ENCODE results near the gene PDE6C. TPM values are rescaled to one million over a fixed set of nuclear protein-coding genes. Genes with fewer than 3 reads are reported as not detected.

PDE6C gene
- total RNA-seq, 6 donors from 2014 or later: not detected

- Histone ChIP-seq H3K9me3 (no peaks in the 10 kb centered on the region), H3K4me1 (peaks cover 0 to 6% (median 4%) of the 10 kb centered on the region in 4 donors), H3K27ac (no peak overlapping the region), H3K27me3 (no peaks in the 10 kb centered on the region), H3K36me3 (no peaks in the 10 kb centered on the region), H3K4me3 (no peak overlapping the region)
- TF ChIP-seq, protein P1, sequence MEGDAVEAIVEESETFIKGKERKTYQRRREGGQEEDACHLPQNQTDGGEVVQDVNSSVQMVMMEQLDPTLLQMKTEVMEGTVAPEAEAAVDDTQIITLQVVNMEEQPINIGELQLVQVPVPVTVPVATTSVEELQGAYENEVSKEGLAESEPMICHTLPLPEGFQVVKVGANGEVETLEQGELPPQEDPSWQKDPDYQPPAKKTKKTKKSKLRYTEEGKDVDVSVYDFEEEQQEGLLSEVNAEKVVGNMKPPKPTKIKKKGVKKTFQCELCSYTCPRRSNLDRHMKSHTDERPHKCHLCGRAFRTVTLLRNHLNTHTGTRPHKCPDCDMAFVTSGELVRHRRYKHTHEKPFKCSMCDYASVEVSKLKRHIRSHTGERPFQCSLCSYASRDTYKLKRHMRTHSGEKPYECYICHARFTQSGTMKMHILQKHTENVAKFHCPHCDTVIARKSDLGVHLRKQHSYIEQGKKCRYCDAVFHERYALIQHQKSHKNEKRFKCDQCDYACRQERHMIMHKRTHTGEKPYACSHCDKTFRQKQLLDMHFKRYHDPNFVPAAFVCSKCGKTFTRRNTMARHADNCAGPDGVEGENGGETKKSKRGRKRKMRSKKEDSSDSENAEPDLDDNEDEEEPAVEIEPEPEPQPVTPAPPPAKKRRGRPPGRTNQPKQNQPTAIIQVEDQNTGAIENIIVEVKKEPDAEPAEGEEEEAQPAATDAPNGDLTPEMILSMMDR (IDR thresholded peaks at IDR 0.05): no peak
- no peak for TF ChIP-seq POLR2A (IDR thresholded peaks at IDR 0.05)
- no peak for TF ChIP-seq POLR2AphosphoS5 (IDR thresholded peaks at IDR 0.05)
- TF ChIP-seq EP300 (IDR thresholded peaks at IDR 0.05): no peak
- WGBS, 2 donors: 76 to 94% methylated on average over 7 of the region's 7 CpGs
- ATAC-seq (ENCODE audit: low FRiP score in 2 of 2): no peak
- DNase-seq: no peak
These were observed 17.8 kb upstream of the PDE6C start for GRCh38 chr10:93594518-93594917.

- Histone ChIP-seq H3K4me1 (peaks cover 2 to 8% (median 5%) of the 10 kb centered on the region in 4 donors), H3K27ac (no peak overlapping the region), H3K9me3 (no peaks in the 10 kb centered on the region), H3K27me3 (peaks cover 0 to 3% (median 0%) of the 10 kb centered on the region in 4 donors), H3K36me3 (no peaks in the 10 kb centered on the region), H3K4me3 (no peak overlapping the region)
- 68 to 85% methylated on average over 5 of the region's 5 CpGs for WGBS, 2 donors
- TF ChIP-seq EP300 (IDR thresholded peaks at IDR 0.05): no peak
- no peak for TF ChIP-seq POLR2A (IDR thresholded peaks at IDR 0.05)
- TF ChIP-seq POLR2AphosphoS5 (IDR thresholded peaks at IDR 0.05): no peak
- TF ChIP-seq, protein P1 (IDR thresholded peaks at IDR 0.05): no peak
- ATAC-seq (ENCODE audit: low FRiP score in 2 of 2) (peak in 1 of 2 donors; percentile 18), DNase-seq (no peak)
These were observed 16.8 kb upstream of the PDE6C start for GRCh38 chr10:93595378-93596161.

GRCh38 chr10:93596539-93596938 is 15.8 kb upstream of the PDE6C start:
- ATAC-seq (ENCODE audit: low FRiP score in 2 of 2) (peak in 1 of 2 donors; percentile 32), DNase-seq (no peak)
- Histone ChIP-seq H3K4me3 (no peak overlapping the region), H3K27me3 (peaks cover 0 to 12% (median 6%) of the 10 kb centered on the region in 4 donors), H3K27ac (no peak overlapping the region), H3K9me3 (no peaks in the 10 kb centered on the region), H3K4me1 (peaks cover 12 to 18% (median 15%) of the 10 kb centered on the region in 4 donors), H3K36me3 (no peaks in the 10 kb centered on the region)
- TF ChIP-seq EP300 (IDR thresholded peaks at IDR 0.05) (no peak), POLR2AphosphoS5 (IDR thresholded peaks at IDR 0.05) (no peak), POLR2A (IDR thresholded peaks at IDR 0.05) (no peak)
- TF ChIP-seq, protein P1 (IDR thresholded peaks at IDR 0.05): no peak
- WGBS, 2 donors: 93% methylated on average over 4 of the region's 4 CpGs

GRCh38 chr10:93597075-93597599 is 15.2 kb upstream of the PDE6C start:
- Histone ChIP-seq H3K4me1 (peaks cover 12 to 17% (median 15%) of the 10 kb centered on the region in 4 donors), H3K36me3 (no peaks in the 10 kb centered on the region), H3K27me3 (peaks cover 0 to 14% (median 6%) of the 10 kb centered on the region in 4 donors), H3K9me3 (no peaks in the 10 kb centered on the region), H3K27ac (no peak overlapping the region), H3K4me3 (no peak overlapping the region)
- WGBS, 2 donors: 85 to 100% methylated on average over 1 of the region's 1 CpG
- DNase-seq: no peak
- TF ChIP-seq POLR2A (IDR thresholded peaks at IDR 0.05) (no peak), POLR2AphosphoS5 (IDR thresholded peaks at IDR 0.05) (no peak), EP300 (IDR thresholded peaks at IDR 0.05) (no peak)
- TF ChIP-seq, protein P1 (IDR thresholded peaks at IDR 0.05): no peak
- no peak for ATAC-seq (ENCODE audit: low FRiP score in 2 of 2)
